GM12865 (cell line): ENCODE measurements around the gene MCM5.

Source experiments
- DNase-seq: peaks from one replicate; pipeline ENCODE4 v3.0.0; 2010; ENCODE audit warnings: low read depth
- H3K4me3 ChIP-seq: 2 replicates; pipeline ENCODE4 v1.5.1; 2011; ENCODE audit warnings: mild to moderate bottlenecking, low read depth, low read length, control low read depth
- CTCF ChIP-seq: IDR thresholded peaks from 2 replicates; pipeline ENCODE4 v1.5.1; 2011; ENCODE audit warnings: low read length, control low read depth, low read depth, inconsistent platforms; ENCODE audit not compliant: insufficient read depth; ENCODE audit errors: missing control alignments

The MCM5 gene

GRCh38 chr22:35379146-35379993 lies 20.6 kb upstream of the MCM5 start:
- TF ChIP-seq CTCF: no peak
- DNase-seq: no peak
- H3K4me3 ChIP-seq: no peak overlapping the region

- DNase-seq: no peak
- no peak overlapping the region for H3K4me3 ChIP-seq
- no peak for TF ChIP-seq CTCF
Observed at GRCh38 chr22:35380013-35380412, 19.9 kb upstream of the MCM5 start.

- DNase-seq: peak; percentile 91
- peak within 1 kb of the TSS; percentile 71 for H3K4me3 ChIP-seq
- TF ChIP-seq CTCF: no peak
Observed at GRCh38 chr22:35380537-35381423, 19.2 kb upstream of the MCM5 start, which contains the start of gene HMOX1. TSS of gene HMOX1 (plus strand) at chr22:35381096. CDS start at chr22:35381174, 78 bp downstream.

GRCh38 chr22:35381424-35382009 lies 18.4 kb upstream of the MCM5 start:
- no peak for DNase-seq
- no peak for TF ChIP-seq CTCF
- peak overlapping the region; percentile 71 for H3K4me3 ChIP-seq

GRCh38 chr22:35383679-35384071 lies 16.3 kb upstream of the MCM5 start:
- no peak overlapping the region for H3K4me3 ChIP-seq
- no peak for DNase-seq
- no peak for TF ChIP-seq CTCF

- DNase-seq: no peak
- no peak overlapping the region for H3K4me3 ChIP-seq
- TF ChIP-seq CTCF: no peak
Observed at GRCh38 chr22:35384527-35384926, 15.4 kb upstream of the MCM5 start.
